Keratinocyte (primary cell): ENCODE results near the gene STX8. TPM values are rescaled to one million over a fixed set of nuclear protein-coding genes. Genes with fewer than 3 reads are reported as not detected.

Experiments
- DNase-seq: peaks from one replicate; pipeline ENCODE4 v3.0.0-alpha.2; 2011; ENCODE audit warnings: low read depth, missing footprints, low spot score
- FAIRE-seq: peaks from 2 replicates; lab custom pipeline; 2011; peaks lifted over from hg19 to GRCh38; lab: Jason Lieb, UNC
- H2AFZ ChIP-seq: 2 replicates; pipeline ENCODE4 v1.6.0; 2012; ENCODE audit warnings: low read length, control low read depth, inconsistent platforms; ENCODE audit not compliant: control insufficient read depth
- H3K27ac ChIP-seq: 2 replicates; pipeline ENCODE4 v1.5.1; 2011; ENCODE audit warnings: low read length; ENCODE audit not compliant: control insufficient read depth, insufficient read depth
- H3K27me3 ChIP-seq: 3 replicates; pipeline ENCODE4 v1.6.0; 2011; ENCODE audit warnings: low read length; ENCODE audit not compliant: control insufficient read depth, insufficient read depth; ENCODE audit errors: extremely low read depth
- H3K36me3 ChIP-seq, 2 experiments: 2 replicates in 1 of 2; 3 replicates in 1 of 2; pipeline ENCODE4 v1.5.1; 2011; ENCODE audit warnings: low read length in 2 of 2, mild to moderate bottlenecking in 1 of 2; ENCODE audit not compliant: control insufficient read depth in 2 of 2, insufficient read depth in 2 of 2; ENCODE audit errors: extremely low read depth in 1 of 2
- H3K4me1 ChIP-seq: 3 replicates; pipeline ENCODE4 v1.5.1; 2011; ENCODE audit warnings: low read length; ENCODE audit not compliant: control insufficient read depth, insufficient read depth; ENCODE audit errors: extremely low read depth
- H3K4me2 ChIP-seq: 3 replicates; pipeline ENCODE4 v1.6.0; 2011; ENCODE audit warnings: low read depth, low read length; ENCODE audit not compliant: control insufficient read depth, insufficient read depth; ENCODE audit errors: extremely low read depth
- H3K4me3 ChIP-seq, 3 experiments: fragments of 200-600 bp in 1 of 3; sonication (generic) in 1 of 3; 2 replicates in 2 of 3; 3 replicates in 1 of 3; pipeline ENCODE4 v1.5.1; 2011 to 2016; ENCODE audit warnings: low read length in 3 of 3, mild to moderate bottlenecking in 3 of 3, control low read depth in 2 of 3, inconsistent platforms in 1 of 3, low read depth in 1 of 3, mixed read lengths in 1 of 3, mixed run types in 1 of 3, moderate library complexity in 1 of 3; ENCODE audit not compliant: control insufficient read depth in 2 of 3, insufficient read depth in 2 of 3; ENCODE audit errors: extremely low read depth in 1 of 3
- H3K79me2 ChIP-seq: 2 replicates; pipeline ENCODE4 v1.6.0; 2012; ENCODE audit warnings: low read length; ENCODE audit not compliant: control insufficient read depth, insufficient read depth
- H3K9ac ChIP-seq: 3 replicates; pipeline ENCODE4 v1.6.0; 2011; ENCODE audit warnings: low read length; ENCODE audit not compliant: control insufficient read depth, insufficient read depth; ENCODE audit errors: extremely low read depth
- H3K9me1 ChIP-seq: 3 replicates; pipeline ENCODE4 v1.6.0; 2011; ENCODE audit warnings: low read length; ENCODE audit not compliant: control insufficient read depth, insufficient read depth; ENCODE audit errors: extremely low read depth
- H3K9me3 ChIP-seq: 2 replicates; pipeline ENCODE4 v1.5.1; 2012; ENCODE audit warnings: low read depth, low read length; ENCODE audit not compliant: control insufficient read depth
- H4K20me1 ChIP-seq: 3 replicates; pipeline ENCODE4 v1.6.0; 2011; ENCODE audit warnings: low read length; ENCODE audit not compliant: control insufficient read depth, insufficient read depth; ENCODE audit errors: extremely low read depth
- CTCF ChIP-seq, 3 experiments: IDR thresholded peaks in 1 of 3; conservative IDR thresholded peaks in 1 of 3; optimal IDR thresholded peaks in 1 of 3; 2 replicates in 2 of 3; 3 replicates in 1 of 3; pipeline versions ENCODE3 to v1.5.1; 2011; ENCODE audit warnings: low read length in 3 of 3, mild to moderate bottlenecking in 3 of 3, moderate library complexity in 2 of 3, control low read depth in 1 of 3, inconsistent platforms in 1 of 3; ENCODE audit not compliant: insufficient read depth in 2 of 3; ENCODE audit errors: extremely low read depth in 1 of 3
- EZH2 ChIP-seq: IDR thresholded peaks from one replicate; pipeline ENCODE4 v1.6.1; 2012; ENCODE audit warnings: inconsistent platforms, mild to moderate bottlenecking, low read length, moderate library complexity
- dilution Hi-C: fragments of 300-500 bp; cut with MboI; formaldehyde crosslinking; loops from one replicate; pipeline ENCODE4 v1.7.0; 2020; ENCODE audit warnings: low sequenced_read_pairs; ENCODE audit not compliant: extremely low pct_ligation_motif_present
- polyA plus RNA-seq, 5 experiments: library from polyadenylated mRNA; depleted of rRNA in 3 of 5; stranded (reverse) in 3 of 5; stranded (forward) in 1 of 5; unstranded in 1 of 5; fragments of >200 nt; gene quantifications; 1 replicate in 1 of 5; 2 replicates in 3 of 5; 3 replicates in 1 of 5; pipeline versions ENCODE4 v1.2.1 to v1.2.3, GENCODE V29; 2011 to 2012; ENCODE audit warnings: missing spikeins in 2 of 5, low read depth in 1 of 5, low replicate concordance in 1 of 5

Gene STX8
- polyA plus RNA-seq, 1 donor (not counting 4 experiments of a cell fraction or from before 2014, with no cell fraction given) = 90.3 TPM

GRCh38 chr17:9292561-9292941 is 283.1 kb downstream of the STX8 start:
- Histone ChIP-seq H3K4me3 (no peak overlapping the region), H3K79me2 (no peaks in the 10 kb centered on the region), H3K9me1 (no peaks in the 10 kb centered on the region), H3K4me2 (no peak overlapping the region), H3K9me3 (no peaks in the 10 kb centered on the region), H4K20me1 (no peaks in the 10 kb centered on the region), H3K9ac (no peak overlapping the region), H3K27me3 (no peaks in the 10 kb centered on the region), H3K27ac (no peak overlapping the region), H3K4me1 (peaks cover 9% of the 10 kb centered on the region), H3K36me3 (no peaks in the 10 kb centered on the region), H2AFZ (no peak overlapping the region)
- dilution Hi-C loops = no loop called here
- DNase-seq (no peak), FAIRE-seq (no peak)
- TF ChIP-seq EZH2 (no peak), CTCF (optimal IDR thresholded peaks at IDR 0.05 in 1 of 3, IDR thresholded peaks at IDR 0.05 in 1 of 3, conservative IDR thresholded peaks at IDR 0.05 in 1 of 3; ENCODE audit: extremely low read depth in 1 of 3, insufficient read depth in 2 of 3, low read length in 3 of 3) (no peak)

- DNase-seq (no peak), FAIRE-seq (no peak)
- Histone ChIP-seq H3K27ac (no peak overlapping the region), H3K9me1 (no peaks in the 10 kb centered on the region), H3K4me3 (no peak overlapping the region), H3K36me3 (no peaks in the 10 kb centered on the region), H2AFZ (no peak overlapping the region), H4K20me1 (no peaks in the 10 kb centered on the region), H3K9me3 (no peaks in the 10 kb centered on the region), H3K4me1 (peaks cover 9% of the 10 kb centered on the region), H3K4me2 (no peak overlapping the region), H3K79me2 (no peaks in the 10 kb centered on the region), H3K27me3 (no peaks in the 10 kb centered on the region), H3K9ac (no peak overlapping the region)
- dilution Hi-C loops = no loop called here
- TF ChIP-seq CTCF (optimal IDR thresholded peaks at IDR 0.05 in 1 of 3, IDR thresholded peaks at IDR 0.05 in 1 of 3, conservative IDR thresholded peaks at IDR 0.05 in 1 of 3; ENCODE audit: extremely low read depth in 1 of 3, insufficient read depth in 2 of 3, low read length in 3 of 3) (peak; percentile 60 to 75 (median 70)), EZH2 (no peak)
Observed at GRCh38 chr17:9291912-9292560, 283.6 kb downstream of the STX8 start.
